GM19397 (cell line): ENCODE results near the gene PTPRH.
"Not testable (repeated sequence)": the region's sequence is repeated elsewhere in the genome, so short reads cannot be mapped to it uniquely, and the experiment has no call there.

Experiments
- ATAC-seq: cut with Tn5 transposase; IDR thresholded peaks from one replicate; pipeline ENCODE4 v1.9.1; 2021; ENCODE audit warnings: mild to moderate bottlenecking, moderate library complexity; ENCODE audit not compliant: unreplicated experiment

The PTPRH gene

DNA sequence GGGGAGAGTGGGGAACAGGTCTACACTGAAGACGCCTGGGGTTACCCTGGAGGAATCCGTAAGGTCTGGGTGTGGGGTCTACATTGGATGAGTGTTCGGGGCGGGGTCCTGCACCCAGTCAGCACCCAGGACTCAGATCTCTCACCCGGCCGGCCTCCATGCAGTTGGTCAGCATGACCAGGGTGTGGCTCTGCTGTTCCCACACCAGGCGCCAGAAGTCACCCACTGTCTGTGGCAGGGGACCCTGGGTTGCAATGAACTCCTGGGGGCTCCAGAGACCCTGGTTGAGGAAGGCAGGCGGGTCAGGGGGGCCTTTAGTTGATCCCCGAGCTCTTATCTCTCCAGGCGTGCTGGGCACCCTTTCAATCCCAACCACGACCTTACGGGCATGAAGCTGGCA, 23.2 kb downstream of the PTPRH start:
- ATAC-seq = no peak

DNA sequence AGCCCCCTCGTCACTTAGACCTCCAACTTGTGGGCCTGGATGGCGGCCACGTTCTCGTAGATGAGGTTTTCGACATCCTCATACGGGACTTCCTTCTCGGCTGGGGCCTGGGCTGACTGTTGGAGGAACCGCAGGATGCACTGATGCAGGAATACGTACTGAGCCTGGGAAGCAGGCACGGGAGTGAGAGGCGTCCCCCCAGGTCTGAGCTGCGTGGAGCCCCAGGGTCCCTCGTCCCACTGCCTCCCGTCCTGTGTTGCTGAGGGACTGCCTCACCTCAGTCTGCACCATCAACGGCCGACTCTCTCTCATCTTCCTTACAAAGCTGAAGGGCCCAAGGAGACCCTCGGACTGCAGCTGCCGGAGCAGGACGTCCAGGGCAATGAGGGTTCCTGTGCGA, 27.6 kb downstream of the PTPRH start:
- no peak for ATAC-seq

DNA sequence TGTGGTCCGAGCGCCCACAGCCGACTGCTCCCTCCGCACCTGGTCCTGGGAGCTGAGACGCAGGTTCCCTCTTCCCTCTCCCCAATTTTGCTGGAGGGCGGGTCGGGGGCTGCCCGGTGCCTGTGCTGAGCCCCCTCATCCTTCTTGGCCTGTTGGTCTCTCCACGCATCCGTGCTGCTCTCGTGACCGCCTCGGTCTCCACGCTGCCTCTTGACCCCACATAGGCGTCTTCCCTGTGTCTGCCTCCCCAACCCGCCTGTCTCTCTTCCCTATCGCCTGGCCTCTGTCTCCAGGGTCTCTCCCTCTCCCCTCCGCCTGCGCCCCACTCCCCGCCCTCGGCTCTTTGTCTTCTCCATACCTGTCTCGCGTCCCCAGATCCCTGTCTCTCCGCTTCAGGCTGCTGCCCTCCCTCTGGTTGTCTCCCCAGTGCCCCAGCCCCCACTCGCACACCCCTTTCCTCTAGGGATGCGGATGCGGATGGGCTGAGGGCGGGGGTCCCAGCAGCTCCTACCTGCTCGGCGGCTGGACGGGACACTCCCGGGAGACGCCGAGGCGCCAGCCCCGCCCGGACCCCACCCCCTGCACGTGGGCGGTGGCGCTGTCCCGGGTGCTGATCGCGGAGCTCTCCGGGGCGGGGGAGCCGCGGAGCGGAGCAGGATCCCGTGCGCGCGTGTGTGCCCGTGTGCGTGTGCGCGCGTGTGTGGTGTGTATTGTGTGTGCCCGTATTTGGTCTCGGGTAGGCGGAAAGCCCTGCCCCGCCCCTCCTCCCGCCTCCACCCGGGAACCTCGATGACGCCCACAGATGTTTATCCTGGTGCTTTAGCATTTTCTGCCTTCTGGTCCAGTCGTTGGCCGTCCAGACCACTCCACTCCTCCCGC, 29.5 kb downstream of the PTPRH start, which contains the start of gene SYT5:
TSS of gene SYT5 (minus strand) at position 684 of the 879 bp plus-strand sequence. CDS start 1,248 bp downstream, outside the sequence.
- ATAC-seq = no peak

DNA sequence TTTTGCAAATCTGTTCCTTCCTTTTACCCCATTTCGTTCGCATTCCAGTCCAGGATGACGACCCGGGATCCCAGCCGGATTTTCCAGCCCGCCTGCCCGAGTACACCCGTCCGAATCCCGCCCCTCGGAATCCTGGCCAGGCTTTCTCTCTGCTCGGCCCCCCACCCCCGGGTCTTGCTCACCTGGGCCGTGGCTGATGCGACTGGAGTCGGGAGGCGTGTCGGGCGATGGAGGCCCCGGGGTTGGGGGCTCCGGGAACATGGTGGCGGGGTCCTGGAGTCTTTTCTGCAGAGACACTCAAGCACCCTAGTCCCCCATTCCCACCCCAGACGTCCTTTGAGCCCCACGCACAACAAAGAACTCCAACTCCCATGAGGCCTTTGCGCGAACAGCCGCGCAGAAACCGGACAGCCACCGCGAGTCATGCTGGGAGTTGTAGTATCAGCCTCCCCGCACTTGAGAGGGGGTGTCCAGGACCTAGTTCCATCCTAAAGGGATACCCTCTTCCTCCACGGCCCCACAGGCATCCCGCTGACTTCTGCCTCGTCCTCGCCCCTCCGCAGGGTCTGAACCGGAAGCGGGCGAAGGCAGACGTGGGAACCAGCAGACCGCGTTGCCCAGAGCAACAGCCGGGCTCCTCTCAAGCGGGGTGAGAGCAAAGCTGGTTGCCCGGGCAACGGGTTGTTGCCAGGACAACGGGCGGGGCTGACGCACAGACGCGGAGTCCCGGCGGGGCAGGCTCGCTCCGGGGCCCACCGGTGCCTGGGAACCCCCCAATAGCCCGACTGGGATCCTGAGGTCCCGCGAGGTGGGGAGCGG, 30.3 kb downstream of the PTPRH start:
- ATAC-seq = peak; percentile 91

DNA sequence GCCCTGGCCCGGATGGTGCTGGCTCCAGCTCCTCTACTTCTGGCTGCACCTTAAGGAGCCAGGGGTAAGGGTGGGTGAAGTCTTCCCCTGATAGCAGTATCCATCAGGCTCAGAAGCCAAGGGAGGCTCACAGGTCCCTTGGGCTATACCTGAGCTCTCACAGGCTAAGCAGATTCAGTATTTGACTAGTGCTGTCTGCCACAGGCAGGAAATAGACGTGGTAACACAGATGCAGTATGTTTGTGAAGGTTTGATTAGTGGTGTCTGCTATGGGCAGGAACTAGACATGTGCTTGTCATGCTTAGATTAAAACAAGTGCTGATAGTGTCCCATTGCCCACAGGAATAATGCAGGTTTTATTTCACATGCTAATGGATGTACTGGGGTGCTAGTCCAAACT, 33.2 kb downstream of the PTPRH start:
- ATAC-seq = no peak

DNA sequence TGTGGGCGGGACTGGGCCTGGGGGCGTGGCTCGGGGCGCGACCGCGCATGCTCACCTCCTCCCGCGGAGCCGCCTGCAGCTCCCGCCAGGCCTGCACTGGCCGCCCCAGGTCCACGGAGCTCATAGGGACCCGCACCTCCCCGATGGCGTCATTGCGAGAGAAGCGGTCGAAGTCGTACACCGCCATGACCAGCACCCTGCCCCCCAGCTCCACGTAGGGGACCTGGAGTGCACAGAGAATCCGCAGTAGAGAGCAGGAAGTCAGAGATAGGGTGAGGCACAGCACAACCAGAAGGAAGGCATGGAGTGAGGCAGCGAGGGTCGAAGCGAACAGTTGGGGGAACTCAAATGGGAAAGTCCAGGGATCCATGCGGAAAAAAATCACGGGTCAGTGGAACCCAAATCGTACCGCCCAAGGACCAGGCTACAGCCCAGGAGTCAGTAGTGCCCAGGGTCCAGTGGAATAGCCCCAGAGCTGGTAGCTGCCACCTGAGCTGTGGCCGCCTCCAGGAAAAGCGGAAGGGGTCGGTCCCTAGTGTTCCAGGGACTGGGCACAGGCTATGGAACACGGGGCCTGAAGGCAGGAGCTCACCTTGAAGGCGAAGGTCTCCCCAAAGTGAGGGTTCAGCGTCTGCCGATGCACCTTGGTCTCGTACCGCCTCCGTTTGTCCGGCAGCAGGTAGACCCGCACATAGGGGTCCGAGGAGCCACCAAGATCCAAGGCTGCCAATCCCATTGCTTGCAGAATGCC, 34.0 kb downstream of the PTPRH start:
- ATAC-seq = no peak

DNA sequence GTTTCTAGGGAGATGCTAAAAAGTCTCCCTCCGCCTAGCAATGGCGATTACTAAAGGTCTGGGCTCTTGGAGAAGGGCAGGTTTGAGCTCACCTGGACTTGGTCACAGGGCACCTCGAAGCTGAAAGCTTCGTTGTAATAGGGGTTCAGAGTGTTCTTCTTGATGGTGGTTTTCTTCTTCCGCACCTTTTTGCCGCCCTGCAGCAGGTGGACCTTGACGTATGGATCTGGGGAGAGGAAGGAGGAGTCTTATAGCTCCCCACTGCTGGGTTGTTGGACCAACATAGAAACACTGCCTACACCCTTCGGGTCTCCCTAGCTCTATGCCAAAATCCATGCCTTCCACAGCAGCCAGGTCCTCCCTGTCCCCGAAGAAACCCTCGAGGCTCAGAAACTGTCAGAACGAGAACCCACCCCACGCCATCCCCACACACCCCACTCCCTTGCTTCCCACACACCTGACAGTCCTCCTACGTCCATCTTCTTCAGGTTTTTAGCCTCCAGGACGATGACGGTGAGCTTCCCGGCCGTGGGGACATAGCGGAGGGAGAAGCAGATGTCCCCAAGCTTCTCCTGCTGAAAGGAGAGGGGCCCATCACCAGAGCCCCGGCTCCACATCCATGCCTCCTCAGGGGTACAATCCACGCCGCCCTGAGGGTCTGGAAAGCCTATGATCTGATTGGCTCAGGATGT, 34.7 kb downstream of the PTPRH start:
- ATAC-seq = no peak

DNA sequence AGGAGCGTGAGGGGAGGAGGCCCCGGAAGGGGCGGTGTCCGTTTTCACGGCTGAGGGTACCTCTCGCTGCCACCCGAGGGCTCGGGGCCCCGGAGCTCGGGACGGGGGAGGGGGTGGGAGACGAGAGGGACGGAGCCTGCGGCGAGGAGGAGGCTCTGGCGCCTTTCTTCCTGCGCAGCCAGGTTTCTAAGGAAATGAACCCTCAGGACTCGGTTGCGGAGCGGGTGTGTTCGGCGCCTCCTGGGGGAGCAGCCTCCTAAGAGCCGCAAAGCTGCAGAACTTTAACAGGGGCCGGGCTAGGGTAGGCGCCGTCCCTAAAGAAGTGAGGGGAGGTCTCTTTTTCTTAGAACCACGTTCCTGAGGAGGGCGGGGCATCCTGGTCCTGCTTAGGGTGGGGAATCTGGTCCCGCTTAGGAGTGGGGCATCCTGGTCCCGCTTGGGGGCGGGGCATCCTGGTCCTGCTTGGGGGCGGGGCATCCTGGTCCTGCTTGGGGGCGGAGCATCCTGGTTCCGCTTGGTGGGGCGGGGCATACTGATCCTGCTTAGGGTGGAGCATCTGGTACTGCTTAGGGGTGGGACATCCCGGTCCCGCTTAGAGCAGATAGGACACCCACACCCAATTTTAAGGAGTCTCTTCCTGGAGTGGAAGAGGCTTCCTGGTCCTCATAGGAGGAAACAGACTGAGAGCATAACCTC, 35.4 kb downstream of the PTPRH start:
- ATAC-seq = no peak

DNA sequence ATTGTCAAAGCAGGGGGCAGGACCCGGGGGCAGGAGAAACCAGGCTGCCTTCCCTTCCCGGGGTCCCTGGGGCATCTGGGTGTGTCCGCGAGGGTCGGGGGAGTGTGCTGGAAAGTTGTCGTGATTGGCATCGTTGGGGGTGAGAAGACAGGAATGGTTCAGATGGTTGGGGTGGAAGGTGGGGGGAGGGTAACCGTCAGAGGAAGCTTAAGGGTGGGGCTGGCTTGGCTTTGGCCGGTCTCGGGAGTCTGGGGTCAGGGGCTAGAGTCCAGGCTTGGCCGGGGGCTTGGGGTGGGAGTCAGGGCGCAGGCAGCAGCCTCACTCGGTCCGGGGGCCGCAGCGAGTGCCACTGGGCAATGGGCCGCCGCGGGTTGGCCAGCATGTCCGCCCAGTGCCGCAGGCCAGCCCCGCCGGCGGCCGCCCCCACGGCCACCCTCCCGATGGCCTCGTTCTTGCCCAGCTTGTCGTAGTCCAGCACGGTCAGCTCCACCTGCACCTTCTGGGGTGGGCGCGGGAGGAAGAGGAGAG, 36.1 kb downstream of the PTPRH start:
- ATAC-seq = no peak

DNA sequence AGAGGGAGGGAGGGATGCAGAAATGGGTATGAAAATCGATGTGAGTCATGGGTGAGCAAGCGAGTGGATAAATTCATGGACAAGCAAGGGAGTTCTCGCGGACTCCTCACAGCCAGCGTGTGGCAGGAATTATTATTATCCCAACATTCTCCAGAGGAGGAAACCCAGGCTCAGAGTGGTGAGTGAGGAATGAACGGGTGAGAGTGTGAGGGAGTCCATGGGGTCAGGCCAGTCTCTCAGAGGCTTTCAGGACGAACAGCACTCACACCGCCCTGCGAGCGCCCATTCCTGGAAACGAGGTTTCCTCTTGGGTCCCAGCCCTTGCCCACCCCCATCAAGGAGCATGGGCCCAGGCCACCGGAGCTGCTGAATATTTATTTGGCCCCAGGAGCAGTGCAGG, 36.6 kb downstream of the PTPRH start:
- no peak for ATAC-seq

DNA sequence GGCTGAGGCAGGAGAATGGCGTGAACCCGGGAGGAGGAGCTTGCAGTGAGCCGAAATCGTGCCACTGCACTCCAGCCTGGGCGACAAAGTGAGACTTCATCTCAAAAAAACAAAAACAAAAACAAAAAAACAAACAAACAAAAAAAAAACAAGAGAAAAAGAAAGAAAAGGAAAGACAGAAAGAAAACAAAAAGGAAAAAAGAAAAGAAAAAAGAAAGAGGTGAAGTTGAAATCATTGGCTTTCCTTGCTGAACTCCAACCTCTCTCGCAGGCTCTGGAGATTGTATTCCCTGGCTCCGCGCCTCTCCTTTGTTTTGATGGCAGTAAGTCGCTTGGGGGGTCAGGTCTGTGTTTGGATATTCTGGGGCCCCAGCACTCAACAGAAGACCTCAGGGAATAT, 37.0 kb downstream of the PTPRH start:
- ATAC-seq = not testable (repeated sequence)

DNA sequence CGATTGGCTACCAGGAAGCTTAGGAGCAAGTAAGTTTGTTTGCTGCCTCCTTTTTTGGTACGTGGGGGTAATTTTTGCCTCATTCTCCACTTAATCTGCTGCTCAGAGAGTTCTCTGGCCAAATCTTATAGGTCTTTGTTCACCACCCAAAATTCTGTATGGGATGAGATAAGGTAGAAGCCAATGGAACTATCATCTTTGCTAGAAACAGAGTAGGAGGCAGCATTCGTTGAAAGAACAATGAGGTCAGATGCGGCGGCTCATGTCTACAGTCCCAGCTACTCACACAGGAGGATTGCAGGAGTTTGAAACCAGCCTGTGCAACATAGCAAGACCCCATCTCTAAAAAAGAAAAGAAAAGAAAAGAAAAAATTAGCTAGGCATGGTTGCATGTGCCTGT, 37.9 kb downstream of the PTPRH start:
- no peak for ATAC-seq

DNA sequence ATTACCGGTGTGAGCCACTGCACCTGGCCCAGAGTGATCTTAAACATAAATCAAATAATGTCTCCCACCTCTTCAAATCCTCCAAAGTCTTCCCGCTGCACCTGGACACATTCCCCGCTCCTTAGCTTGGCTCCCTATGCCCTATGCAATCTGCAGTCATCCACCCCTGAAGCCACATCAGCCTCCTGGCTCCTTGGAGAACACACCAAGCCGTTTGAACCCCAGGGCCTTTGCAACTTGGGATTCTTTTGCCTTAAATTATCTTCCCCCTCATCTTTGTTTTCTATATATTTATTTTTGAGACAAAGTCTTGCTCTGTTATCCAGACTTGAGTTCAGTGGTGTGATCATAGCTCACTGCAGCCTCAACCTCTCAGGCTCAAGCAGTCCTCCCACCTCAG, 40.2 kb downstream of the PTPRH start:
- no peak for ATAC-seq

DNA sequence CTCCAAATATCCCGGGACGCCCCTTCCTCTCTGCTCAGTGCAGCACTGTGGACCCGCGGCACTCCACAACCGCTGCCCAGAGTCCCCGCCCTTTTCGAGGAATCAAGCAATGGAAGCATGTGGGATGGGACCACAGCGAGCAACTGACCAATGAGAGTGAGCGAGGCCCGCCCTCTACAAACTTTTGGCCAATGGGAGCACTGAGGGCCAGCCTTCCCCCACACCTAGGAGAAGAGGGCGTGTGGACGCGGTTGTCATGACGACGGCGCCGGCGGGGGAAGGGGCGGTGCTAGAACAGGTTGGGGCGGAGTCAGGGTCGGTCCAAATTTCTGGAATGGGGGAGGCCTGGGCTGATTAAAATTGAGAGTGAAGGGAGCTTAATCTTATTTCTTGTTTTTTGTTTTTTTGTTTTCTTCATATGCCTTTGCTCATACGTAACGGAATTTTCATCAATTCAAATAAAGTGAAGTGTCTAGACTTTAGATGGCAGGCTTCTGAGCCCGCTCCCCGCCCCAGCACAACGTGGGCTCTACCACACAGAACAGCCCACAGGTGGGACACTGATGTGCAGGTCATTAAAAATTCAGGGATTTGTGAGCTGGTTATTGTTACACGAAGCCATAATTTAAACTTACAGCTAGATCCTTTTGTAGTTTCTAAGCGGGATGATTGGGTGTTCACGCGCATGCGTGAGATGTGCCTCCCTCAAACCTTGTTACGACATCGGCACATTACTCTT, 42.6 kb downstream of the PTPRH start, which contains the start of gene DNAAF3:
TSS of gene DNAAF3 (minus strand) at position 84 of the 739 bp plus-strand sequence. CDS start 200 bp downstream, outside the sequence.
- peak; percentile 72 for ATAC-seq

DNA sequence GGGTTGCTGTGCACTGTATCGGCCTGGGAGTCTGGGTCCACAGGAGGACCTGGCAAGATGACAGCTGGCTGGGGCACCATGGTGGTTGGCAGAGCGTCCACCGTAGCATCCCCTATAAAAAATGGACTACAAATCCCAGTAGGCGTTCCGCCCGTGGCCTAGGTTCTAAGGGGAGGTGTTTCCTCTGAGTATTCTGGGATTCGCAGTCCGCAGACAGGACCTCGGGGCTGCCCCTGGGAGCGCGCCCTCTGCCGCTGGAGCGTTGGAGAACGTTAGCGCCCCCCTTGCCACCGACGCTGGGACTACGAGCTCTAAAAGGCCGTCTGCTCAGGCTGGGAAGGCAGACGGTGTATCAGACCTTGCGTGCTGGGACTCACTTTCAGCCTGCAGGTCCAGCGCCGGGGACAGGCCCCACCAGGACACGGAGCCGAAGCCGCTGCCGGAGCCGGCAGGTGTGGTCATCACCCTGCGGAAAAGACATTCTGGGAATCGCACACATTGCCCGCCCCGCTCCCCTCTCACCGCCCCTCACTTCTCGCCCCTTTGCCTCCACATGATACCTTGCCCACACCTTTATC, 43.3 kb downstream of the PTPRH start:
- ATAC-seq = no peak

DNA sequence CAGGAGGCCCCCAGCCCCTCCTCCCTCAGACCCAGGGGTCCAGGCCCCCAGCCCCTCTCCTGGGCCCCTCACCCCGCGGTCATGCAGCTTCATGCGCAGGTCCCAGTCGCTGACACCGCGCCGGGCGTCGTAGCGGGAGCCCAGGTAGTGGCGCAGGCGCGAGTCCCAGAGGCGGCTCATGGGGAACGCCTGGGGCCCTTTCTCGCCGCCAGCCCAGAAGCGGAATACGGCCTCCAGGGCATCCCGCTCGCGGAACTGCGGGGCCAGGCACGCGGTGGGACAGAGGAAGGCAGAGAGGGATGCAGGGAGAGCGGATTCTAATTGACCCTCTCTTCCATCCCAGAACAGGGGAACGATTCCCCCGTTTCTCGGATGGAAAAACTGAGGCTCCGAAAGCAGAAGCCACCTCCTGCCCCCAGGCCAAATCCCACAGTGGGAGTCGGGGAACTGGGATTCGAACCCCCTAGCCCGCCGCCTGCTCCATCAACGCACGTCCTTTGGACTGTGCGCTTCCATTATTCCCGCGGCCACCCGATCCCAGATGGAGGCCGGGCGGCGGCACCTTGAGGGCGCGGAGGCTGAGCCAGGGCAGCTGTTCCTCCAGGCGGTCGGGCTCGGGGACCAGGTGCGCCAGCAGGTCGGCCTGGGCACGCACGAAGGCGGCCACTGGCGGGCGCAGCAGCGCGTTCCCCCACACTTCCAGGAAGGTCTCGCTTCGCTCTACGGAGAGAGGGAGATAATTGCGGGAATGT, 47.6 kb downstream of the PTPRH start:
- no peak for ATAC-seq

DNA sequence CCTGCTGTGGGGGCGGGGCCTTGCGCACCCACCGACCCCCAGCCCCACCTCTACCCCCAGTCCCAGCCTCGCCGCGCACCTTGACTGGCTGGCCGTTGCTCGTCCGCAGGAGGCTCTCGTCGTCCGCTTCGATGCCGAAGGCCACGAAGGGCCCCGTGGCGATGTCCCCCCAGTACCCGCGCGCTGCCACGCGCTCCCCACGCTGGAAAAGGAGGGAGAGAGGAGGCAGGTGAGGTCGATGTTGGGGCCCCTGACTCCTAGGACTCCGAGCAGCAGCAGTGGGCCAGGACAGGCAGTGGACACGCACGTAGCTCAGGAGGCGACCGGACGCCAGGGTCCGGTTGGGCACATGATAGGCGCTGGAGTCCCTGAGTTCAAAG, 48.3 kb downstream of the PTPRH start:
- no peak for ATAC-seq
